ENCODE data around the gene AGAP4. TPM values are rescaled to one million over a fixed set of nuclear protein-coding genes. Genes with fewer than 3 reads are reported as not detected.
"Not testable (repeated sequence)": the region's sequence is repeated elsewhere in the genome, so short reads cannot be mapped to it uniquely, and the experiment has no call there.

AGAP4 gene
- 10 to 100 TPM; 12.2 to 31.5 (median 20.9) TPM for total RNA-seq

DNA sequence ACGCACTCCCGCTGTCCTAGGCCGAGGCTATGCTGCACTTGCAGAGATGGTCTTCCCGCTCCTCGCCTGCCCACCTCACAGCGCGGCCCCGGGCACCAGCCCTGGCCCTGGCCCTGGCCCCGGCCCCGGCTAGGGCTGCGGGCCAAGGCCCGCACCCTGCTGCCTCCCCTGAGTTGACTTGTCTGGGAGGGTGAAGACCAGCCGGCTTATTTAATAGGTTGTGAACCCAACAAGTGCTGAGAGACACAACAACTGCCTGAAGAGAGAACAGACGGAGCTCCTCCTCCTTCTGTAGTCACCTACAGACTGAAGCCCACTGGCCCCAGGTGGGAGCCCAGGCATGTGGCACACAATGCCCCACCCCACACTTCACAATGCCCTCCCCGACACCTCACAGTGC is at the start of gene AGAP4:
AGAP4 (minus strand) TSS at position 101 of the 400 bp plus-strand sequence. CDS start 153 bp downstream, outside the sequence.
- DNase-seq (ENCODE audit: low spot score in 2 of 2); H3K27ac ChIP-seq; H3K4me1 ChIP-seq; H3K9me3 ChIP-seq; H3K4me3 ChIP-seq; H3K27me3 ChIP-seq: not testable (repeated sequence)
- peaks cover 0 to 11% (median 0%) of the 10 kb centered on the region in 3 donors for H3K36me3 ChIP-seq
- WGBS, 2 donors: no CpG with 5 or more reads among the region's 15 CpGs

GRCh38 chr10:45890721-45891120 is 43.4 kb upstream of the AGAP4 start:
- not testable (repeated sequence) for DNase-seq (ENCODE audit: low spot score in 2 of 2)

DNA sequence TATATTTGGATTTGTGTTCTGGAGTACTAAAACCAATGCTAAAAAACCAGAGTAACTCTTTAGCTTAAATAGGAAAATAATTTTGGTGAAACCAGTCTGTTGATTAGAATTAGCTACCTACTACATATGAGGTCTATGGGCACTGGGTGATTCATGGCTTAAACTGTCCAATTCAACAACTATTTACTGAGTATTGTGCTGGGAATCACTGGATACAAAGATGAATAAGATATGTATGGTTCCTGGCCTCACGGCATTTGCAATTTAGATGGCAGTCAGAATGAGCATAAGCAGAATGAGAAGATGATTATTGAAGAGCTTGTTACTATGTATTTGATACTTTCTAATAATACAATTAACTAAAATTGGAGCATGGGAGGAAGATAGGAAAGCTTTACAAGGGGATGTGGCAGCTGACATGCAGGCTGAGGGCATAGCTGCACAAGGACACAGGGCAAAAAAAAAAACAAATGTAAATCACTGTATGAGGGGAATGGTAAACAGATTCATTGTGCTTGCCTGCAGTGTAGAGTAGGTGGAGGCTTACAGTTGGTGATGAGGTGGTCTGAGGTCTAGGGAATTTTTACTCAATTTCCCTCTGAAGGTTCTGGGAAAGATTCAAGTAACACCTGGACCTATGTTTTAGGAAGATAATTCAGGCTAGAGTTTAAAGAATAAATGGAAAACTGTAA is 42.4 kb upstream of the AGAP4 start:
- DNase-seq (ENCODE audit: low spot score in 2 of 2); H3K9me3 ChIP-seq; H3K27me3 ChIP-seq; H3K36me3 ChIP-seq; H3K4me3 ChIP-seq; H3K4me1 ChIP-seq; H3K27ac ChIP-seq: not testable (repeated sequence)
- WGBS, 2 donors: 82 to 95% methylated on average over 1 of the region's 1 CpG

More at GRCh38 chr10:45890721-45891120, 43.4 kb upstream of the AGAP4 start:
- H3K36me3 ChIP-seq, H3K27ac ChIP-seq, H3K27me3 ChIP-seq, H3K9me3 ChIP-seq, H3K4me3 ChIP-seq, H3K4me1 ChIP-seq: not testable (repeated sequence)
- WGBS, 2 donors: 86% methylated on average over 2 of the region's 4 CpGs; no CpG with 5 or more reads in 1 of the 2 donors

- H3K4me1 ChIP-seq: not testable (repeated sequence)
- 69 to 71% methylated on average over 1 to 2 of the region's 2 CpGs for WGBS, 2 donors
These were observed 35.6 kb upstream of the AGAP4 start for GRCh38 chr10:45882880-45883279.

DNA sequence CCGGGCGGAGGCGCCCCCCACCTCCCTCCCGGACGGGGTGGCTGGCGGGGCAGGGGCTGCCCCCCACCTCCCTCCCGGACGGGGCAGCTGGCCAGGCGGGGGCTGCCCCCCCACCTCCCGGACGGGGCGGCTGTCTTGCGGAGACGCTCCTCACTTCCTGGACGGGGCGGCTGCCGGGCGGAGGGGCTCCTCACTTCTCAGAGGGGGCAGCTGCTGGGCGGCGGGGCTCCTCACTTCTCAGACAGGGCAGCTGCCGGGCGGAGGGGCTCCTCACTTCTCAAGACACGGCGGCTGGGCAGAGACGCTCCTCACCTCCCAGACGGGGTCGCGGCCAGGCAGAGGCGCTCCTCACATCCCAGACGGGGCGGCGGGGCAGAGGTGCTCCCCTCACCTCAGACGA is 18.1 kb upstream of the AGAP4 start:
- H3K4me3 ChIP-seq; H3K27ac ChIP-seq; H3K9me3 ChIP-seq; H3K4me1 ChIP-seq; DNase-seq (ENCODE audit: low spot score in 2 of 2); H3K27me3 ChIP-seq: not testable (repeated sequence)
- H3K36me3 ChIP-seq: peaks cover 0 to 13% (median 0%) of the 10 kb centered on the region in 3 donors
- WGBS, 2 donors: 97% methylated on average over 12 of the region's 33 CpGs; no CpG with 5 or more reads in 1 of the 2 donors

More at GRCh38 chr10:45882880-45883279, 35.6 kb upstream of the AGAP4 start:
- not testable (repeated sequence) for DNase-seq (ENCODE audit: low spot score in 2 of 2); H3K36me3 ChIP-seq; H3K27me3 ChIP-seq; H3K9me3 ChIP-seq; H3K27ac ChIP-seq; H3K4me3 ChIP-seq

DNA sequence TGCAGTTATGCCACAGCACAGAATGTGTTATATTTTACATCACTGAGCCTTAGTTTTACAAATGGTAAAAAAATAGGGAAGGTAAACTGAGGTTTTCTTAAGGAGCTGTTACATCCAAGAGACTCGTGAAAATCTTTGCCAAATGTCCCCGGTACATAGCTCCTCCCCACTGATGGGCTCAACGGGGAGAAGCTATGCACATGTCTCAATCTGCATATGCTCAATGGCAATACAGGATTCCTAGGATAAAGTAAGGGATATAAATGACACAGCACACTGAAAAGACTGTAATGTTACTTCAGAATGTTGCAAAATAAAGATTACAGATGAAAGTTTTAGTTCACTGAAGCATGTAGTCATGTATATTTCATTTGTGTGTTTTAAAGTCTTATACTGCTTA is 17.0 kb upstream of the AGAP4 start:
- not testable (repeated sequence) for H3K27me3 ChIP-seq; H3K4me1 ChIP-seq; DNase-seq (ENCODE audit: low spot score in 2 of 2); H3K27ac ChIP-seq; H3K4me3 ChIP-seq; H3K9me3 ChIP-seq
- H3K36me3 ChIP-seq: peaks cover 0 to 13% (median 0%) of the 10 kb centered on the region in 3 donors
- WGBS, 2 donors: 73 to 86% methylated on average over 2 to 3 of the region's 3 CpGs

- peaks cover 0 to 13% (median 0%) of the 10 kb centered on the region in 3 donors for H3K36me3 ChIP-seq
- not testable (repeated sequence) for H3K27ac ChIP-seq; H3K4me3 ChIP-seq; H3K4me1 ChIP-seq; H3K9me3 ChIP-seq; DNase-seq (ENCODE audit: low spot score in 2 of 2); H3K27me3 ChIP-seq
- 89 to 100% methylated on average over 1 to 2 of the region's 2 CpGs for WGBS, 2 donors
These were observed 16.3 kb upstream of the AGAP4 start for GRCh38 chr10:45863632-45864031.

DNA sequence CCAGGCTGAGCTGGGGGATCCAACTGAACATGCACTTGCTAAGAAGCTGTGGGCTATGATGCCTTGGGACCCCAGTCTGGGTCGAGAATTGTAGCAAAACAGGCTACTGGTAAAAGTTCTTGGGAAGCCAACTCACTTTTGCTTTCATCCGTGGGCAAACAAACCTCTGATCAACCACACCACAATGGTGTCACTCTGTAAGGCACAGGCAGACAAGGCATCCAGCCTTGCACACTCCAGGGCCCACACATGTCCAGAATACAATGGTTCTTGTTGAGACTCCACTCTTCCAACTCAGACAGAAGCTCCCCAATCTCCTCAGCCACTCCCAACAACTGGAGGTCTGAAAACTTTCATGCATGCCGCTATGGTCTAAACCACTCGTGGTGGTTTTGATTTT is 10.6 kb upstream of the AGAP4 start:
- not testable (repeated sequence) for H3K27ac ChIP-seq; H3K27me3 ChIP-seq; DNase-seq (ENCODE audit: low spot score in 2 of 2); H3K4me1 ChIP-seq; H3K9me3 ChIP-seq; H3K4me3 ChIP-seq; H3K36me3 ChIP-seq
- 85 to 95% methylated on average over 4 of the region's 4 CpGs for WGBS, 2 donors

- not testable (repeated sequence) for H3K4me1 ChIP-seq; H3K9me3 ChIP-seq; H3K4me3 ChIP-seq; H3K27me3 ChIP-seq; H3K27ac ChIP-seq; DNase-seq (ENCODE audit: low spot score in 2 of 2)
- WGBS, 2 donors: 80 to 100% methylated on average over 1 of the region's 3 CpGs
- H3K36me3 ChIP-seq: peaks cover 0 to 13% (median 0%) of the 10 kb centered on the region in 3 donors
These were observed 1.2 kb upstream of the AGAP4 start for GRCh38 chr10:45848467-45848866.

DNA sequence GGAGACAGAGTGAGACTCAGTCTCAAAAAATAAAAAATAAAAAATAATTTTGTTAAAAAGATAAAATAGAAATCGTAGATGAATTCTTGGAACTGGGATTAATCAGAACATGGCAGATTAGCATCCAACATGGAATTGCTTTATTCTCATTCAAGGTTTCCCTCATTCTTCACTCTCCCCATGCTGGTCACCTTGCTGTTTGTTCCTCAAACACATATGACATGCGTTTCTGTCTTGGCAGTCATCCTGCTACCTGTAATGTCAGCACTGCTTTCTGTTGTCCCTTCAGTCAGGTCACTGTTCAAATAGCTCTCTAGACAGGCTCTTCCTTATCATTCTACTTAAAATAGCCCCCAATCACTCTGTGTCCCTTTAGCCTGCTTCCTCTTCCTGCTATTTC is 24.4 kb downstream of the AGAP4 start:
- WGBS, 2 donors: 74 to 82% methylated on average over 2 of the region's 2 CpGs
- H3K27ac ChIP-seq; DNase-seq (ENCODE audit: low spot score in 2 of 2): not testable (repeated sequence)

DNA sequence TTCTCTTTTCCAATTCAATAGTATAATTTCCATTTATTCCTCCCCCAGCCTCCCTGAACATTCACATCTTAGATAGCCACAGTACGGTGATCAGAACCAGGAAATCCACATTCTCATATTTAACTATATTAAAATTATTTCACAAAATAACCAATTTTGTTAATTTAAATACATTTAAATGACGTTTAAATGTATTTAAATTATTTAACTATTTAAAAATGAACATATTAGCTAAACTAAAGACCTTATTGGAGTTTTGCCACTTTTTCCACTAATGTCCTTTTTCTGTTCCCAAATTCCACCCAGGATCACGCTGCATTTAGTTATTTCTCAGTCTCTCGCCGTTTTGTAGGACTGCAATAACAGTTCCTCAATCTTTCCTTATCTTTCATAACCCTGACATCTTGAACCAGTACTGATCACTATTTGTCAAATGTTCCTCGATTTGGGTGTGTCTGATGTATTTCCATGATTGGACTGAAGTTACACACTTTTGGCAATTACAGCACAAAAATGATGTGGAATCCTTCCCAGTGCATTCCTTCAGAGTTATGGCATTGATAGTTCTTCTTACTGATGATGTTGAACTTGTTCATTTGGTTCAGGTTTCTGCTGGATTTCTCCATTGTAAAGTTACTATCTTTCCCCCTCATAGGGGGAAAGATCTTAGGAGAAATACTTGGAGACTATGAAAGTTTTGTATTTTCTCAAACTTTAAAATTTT is 27.0 kb downstream of the AGAP4 start:
- not testable (repeated sequence) for H3K4me1 ChIP-seq; H3K36me3 ChIP-seq; DNase-seq (ENCODE audit: low spot score in 2 of 2); H3K27ac ChIP-seq; H3K4me3 ChIP-seq; H3K27me3 ChIP-seq; H3K9me3 ChIP-seq
- 70 to 72% methylated on average over 6 of the region's 6 CpGs for WGBS, 2 donors

More for the DNA sequence above, 24.4 kb downstream of the AGAP4 start:
- H3K36me3 ChIP-seq, H3K9me3 ChIP-seq, H3K27me3 ChIP-seq, H3K4me1 ChIP-seq, H3K4me3 ChIP-seq: not testable (repeated sequence)
